ENCODE data around the gene ARHGEF7.

Gene ARHGEF7

DNA sequence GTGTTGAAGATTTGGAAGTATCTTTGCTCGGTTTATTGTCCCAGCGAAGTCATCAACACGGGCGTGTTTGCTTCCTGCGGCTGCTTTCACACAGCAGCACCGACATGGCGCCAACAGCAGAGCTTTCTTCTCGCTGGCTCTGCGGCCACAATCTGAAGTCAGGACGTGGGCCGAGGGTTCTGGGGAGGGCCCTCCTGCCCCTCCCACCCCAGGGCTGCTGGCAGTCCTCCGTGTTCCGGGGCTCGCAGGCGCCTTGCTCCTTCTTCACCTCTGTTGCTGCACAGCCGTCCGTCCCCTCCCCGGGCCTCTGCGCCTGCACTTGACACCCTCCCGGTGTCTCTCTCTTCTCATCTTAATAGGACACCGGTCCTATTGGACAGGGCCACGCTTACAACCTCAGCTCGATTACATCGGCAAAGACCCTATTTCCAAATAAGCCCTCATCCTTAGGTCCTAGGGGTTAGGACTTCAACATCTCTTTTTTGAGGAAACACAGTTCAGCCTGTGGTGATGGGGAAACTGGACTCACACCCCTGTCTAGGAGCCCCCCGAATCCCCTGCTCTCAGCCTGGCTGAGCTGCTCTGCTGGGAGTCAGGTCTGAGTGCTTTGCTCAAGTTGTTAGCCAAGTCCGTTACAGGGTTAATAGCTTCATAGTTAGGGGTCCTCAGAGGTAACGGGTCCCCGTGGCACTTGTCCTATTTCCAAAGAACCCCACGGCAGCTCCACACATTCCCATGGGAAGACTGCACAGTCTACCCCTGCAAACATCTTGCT lies 202.6 kb downstream of the ARHGEF7 start:
- no peak for DNase-seq (ENCODE audit: low read depth, low spot score)
- no peak overlapping the region for H3K27ac ChIP-seq

DNA sequence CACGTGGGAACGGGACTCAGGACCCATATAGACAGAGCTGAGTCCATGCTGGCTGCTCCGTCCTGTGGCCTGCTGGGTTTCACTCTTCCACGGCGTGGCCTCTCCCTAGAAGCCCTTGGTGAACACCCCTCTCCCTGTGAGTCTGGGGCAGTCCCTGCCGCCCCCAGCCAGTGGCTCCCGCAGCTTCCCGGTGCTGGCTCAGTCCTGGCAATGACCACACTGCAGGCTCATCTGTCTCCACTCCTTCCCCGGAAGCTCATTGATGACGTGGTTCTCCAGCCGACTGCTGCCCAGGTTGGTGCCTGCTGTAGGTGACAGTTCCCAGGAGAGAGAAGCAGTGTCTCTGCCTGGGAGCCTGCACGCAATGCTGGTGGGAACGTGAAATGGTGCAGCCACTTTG lies 203.3 kb downstream of the ARHGEF7 start:
- DNase-seq (ENCODE audit: low read depth, low spot score) = no peak
- H3K27ac ChIP-seq = no peak overlapping the region

DNA sequence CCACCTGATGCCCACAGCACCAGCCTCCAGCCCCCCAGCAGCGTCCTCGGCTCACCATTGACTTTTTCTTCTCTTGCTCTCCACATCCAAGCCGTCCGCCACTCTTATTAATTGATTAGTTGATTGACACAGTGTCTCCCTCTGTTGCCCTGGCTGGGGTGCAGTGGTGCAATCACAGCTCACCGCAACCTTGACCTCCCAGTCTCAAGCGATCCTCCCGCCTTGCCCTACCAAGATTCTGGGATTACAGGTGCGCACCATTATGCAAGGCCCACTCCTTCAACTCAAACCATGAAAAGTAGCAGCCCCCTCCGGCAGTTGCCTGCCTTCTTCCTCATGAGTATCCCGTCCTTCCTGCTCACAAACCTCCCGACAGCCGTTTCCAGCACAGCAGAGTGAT lies 204.4 kb downstream of the ARHGEF7 start:
- no peak overlapping the region for H3K27ac ChIP-seq
- no peak for DNase-seq (ENCODE audit: low read depth, low spot score)

DNA sequence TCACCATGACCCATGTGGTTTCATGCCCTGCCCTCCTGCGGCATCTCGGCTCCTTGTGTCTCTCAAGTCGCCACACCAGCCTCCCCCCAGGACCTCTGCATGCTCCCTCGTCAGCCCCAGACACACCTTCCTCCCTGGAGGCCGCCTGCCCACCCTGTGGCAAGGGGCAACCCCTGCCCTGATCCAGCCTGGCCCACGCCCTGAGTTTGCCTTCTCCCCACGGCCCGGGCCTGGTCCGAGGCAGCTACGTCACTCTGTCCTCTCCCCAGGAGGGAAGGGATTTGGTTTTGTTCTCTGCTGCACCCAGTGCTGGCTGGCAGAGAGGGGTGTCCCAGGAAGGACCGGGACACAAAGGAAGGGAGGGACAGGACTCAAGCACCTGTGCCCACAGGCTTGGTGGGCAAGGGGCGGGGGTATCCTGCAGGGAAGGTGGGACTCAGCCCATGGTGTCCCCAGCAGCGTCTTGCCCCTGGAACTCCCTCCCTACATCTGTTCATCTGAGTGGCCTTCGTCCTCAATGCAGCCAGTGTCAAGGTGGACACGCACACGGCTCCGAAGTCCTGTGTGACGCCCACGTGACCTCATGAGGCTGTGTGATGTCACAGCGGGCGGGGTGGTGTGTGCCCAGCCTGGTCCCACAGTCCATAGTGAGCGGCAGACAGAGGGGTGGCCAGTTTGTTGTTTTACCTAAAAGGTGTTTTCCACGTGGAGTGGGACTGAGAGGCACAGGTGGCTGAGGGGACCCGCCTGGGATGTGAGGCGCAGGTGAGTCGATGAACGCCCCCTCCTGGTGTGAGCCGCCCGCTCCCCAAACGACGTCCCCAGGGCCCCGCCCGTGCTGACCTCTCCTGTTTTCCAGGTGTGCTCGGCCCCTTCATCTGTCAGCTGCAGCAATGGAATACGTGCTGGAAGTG lies 205.1 kb downstream of the ARHGEF7 start, which contains the start of gene TEX29:
TSS of gene TEX29 (plus strand) at position 645 of the 914 bp plus-strand sequence. CDS start at position 894, 249 bp downstream.
- no peak within 1 kb of the TSS for H3K27ac ChIP-seq
- DNase-seq (ENCODE audit: low read depth, low spot score) = no peak

DNA sequence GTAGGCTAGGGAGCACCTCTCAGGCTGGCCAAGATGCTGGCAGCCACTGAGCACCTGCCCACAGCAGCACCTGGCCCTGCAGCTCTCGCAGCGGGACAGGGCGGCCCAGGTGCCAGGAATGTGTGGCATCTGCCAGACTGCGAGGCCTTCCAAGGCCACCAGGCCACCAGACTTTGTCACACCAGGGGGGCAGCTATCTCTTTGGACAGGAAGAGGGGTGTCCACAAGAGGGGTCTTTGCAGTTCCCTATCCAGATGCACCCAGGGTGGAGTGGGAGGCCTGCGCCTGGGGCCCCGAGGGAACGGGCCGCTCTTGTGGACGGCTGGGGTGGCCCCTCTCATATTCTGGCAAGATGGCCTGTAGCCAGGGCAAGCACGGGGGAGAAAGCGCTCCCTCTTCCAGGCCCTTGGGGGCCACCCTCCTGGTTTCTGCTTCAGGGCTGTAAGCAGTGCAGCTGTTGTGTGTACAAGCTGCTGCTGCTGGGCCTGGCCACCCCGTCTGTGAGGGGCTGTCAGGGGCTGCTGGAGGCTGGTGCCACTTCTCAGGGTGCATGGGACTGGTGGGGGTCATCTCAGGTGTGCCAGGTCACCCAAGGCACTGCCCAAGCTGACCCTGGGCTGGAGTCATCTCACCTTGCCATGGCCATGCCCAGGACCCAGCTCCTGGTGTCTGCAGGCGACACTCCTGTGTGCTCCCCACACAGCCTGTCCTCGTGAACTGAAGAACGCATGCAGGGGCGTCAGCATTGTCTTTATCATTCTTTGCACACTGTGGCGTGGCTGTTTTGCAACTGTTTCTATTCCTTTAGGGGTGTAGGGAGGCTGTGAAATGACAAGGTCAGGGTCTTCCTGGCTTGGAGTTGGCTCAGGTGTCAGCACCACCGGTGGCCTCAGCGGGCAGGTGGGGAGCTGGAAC lies 207.1 kb downstream of the ARHGEF7 start:
- H3K27ac ChIP-seq = no peak overlapping the region
- no peak for DNase-seq (ENCODE audit: low read depth, low spot score)

DNA sequence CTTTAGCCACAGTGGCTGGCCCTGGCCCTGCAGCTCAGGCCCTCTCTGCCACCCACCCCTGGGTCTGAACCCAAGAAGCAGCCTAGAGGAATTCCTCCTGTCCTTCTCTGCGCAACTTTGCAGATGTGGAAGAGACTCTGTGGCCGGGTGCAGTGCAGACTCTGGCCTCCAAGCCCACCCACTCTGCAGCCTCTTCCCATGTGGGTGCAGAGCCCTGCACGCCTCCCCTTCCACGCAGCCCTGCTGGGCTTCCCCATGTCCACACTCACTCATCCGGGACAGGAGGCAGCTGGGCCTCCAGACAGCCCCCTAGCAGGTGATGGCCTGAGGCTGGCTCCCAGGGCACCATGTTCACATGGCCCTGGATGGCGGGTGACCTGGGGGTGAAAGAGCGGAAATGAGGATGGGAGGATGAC lies 207.8 kb downstream of the ARHGEF7 start:
- DNase-seq (ENCODE audit: low read depth, low spot score) = no peak
- no peak overlapping the region for H3K27ac ChIP-seq

DNA sequence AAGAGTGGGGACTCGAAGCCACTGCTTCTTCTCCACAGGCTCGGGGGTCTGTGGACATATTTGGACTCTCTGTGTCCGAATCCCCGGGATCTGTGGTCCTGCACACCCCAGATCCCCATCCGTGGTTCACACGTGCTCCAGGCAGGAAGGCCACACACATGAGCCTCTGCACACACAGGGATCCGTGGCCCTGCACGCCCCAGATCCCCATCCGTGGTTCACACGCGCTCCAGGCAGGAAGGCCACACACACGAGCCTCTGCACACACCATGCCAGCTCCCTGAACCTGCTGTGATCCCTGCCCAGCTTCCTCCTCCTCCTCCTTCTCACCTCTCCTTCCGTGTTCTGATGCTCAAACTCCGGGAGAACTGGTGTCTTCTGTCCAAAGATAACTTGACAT lies 208.4 kb downstream of the ARHGEF7 start:
- no peak overlapping the region for H3K27ac ChIP-seq
- DNase-seq (ENCODE audit: low read depth, low spot score) = no peak

DNA sequence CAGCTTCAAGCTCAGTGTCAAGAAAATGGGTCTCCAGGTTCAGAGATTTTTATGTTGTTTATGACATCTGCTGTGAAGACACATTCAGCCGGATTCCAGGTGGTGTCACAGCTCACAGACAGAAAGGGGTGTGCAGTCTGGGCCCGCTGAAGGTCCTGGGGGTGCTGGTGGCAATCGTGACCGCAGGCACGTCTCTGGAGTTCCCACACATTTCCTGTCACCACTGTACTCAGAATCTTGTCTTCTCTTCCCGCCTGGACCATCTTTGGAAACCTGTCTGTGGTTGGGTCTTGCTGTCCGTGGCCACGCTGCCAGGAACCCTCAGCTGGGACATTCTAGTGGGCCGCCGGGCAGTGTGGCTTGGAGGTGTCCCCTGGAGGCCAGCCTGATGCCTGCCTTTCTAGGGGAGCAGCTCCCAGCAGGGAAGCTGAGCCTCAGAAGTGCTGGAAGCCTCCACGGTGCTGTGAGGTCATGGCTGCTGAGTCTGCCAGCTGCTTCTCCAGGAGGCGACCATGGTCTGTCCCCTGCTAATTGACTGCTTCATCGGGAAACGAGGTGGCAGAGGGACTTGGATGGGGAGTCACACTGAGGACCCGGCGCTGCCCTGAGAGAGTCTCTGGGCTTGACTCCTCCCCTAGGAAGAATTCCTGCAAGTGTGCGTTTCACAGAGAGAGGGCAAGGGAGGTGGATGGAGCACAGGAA lies 209.0 kb downstream of the ARHGEF7 start:
- DNase-seq (ENCODE audit: low read depth, low spot score) = no peak
- H3K27ac ChIP-seq = no peak overlapping the region

DNA sequence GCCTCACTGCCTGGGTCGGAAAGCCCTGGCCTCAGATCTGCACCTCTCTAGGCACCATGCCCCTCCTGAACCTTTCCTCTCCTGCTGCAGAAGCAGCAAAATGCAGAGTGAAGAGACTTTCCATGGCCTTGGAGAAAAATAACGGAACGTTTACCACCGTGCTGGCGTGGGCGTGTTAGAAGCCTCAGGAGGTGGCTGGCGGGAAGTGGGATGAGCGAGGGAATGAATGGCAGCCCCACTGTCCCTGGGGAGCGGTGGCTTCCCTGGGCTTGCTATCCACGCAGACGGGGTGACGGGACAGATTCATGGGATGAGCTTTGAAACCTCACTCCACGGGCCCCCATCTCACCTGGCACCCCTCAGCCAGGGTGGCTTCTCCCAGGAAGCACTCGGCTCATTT lies 209.6 kb downstream of the ARHGEF7 start:
- no peak for DNase-seq (ENCODE audit: low read depth, low spot score)
- H3K27ac ChIP-seq = no peak overlapping the region

DNA sequence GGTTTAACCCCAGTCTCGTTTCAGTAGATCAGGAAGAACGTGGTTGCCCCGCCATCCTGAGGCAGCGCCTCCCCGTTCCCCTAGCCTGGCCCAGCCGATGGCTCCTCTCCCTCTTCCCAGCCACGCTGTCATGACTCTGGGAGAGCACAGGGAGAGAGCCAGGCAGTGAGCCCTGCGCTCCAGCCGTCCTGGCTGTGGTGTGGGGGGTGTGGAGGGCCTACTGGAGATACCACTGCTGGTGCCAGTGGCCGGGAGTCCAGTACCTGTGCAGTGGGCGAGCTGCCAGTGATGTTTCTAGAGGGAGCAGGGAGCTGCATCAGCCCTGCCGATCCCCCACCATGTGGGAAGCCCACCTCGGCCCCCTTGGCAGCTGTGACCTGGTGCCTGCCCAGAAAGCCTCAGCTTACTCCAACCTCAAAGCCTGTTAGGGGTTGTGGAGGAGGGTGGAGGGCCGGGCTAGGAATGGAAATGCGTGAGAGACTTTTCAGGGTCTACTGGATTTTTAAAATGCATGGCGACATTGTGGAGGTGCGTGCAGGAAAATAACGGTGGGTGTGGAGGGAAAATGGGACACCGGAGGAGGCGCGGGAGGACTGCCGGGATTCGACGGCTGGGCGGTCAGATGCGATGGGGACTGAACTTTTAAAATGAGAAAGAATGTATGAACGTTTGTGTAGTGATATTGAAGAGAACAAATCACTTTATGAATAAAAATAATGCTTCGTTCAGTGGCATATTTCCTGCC lies 210.2 kb downstream of the ARHGEF7 start:
- DNase-seq (ENCODE audit: low read depth, low spot score) = no peak
- H3K27ac ChIP-seq = no peak overlapping the region

DNA sequence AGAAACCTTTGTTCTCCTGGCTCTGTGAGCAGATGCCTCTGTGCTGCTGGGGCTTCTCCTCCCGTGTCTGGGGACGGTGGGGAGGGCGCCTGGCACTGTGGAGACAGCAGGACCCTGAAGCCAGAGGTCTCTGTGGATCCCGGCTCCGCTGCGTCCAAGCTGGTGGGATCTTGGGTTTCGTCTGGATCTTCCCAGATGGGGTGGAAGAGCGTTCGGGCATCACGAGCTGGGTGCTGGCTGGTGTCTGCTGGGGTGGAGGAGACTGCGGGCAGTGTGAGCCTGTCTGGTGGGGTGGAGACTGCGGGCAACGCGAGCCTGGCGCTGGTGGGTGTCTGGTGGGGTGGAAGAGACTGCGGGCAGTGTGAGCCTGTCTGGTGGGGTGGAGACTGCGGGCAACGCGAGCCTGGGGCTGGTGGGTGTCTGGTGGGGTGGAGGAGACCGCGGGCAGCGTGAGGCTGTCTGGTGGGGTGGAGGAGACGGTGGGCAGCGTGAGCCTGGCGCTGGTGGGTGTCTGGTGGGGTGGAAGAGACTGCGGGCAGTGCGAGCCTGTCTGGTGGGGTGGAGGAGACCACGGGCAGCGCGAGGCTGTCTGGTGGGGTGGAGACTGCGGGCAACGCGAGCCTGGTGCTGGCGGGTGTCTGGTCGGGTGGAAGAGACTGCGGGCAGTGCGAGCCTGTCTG lies 211.0 kb downstream of the ARHGEF7 start:
- no peak for DNase-seq (ENCODE audit: low read depth, low spot score)
- H3K27ac ChIP-seq = no peak overlapping the region

DNA sequence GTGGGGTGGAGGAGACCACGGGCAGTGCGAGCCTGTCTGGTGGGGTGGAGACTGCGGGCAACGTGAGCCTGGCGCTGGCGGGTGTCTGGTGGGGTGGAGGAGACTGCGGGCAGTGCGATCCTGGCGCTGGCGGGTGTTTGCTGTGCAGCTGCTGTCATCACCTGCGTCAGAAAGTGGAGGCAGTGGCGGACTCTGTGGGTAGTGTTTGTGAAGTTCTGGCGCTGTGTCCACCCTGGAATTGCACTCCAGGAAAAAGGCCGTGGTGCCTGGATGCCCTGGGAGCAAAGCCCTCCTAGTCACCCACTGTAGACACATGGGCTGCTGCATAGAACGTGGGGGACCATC lies 211.5 kb downstream of the ARHGEF7 start:
- no peak for DNase-seq (ENCODE audit: low read depth, low spot score)
- H3K27ac ChIP-seq = no peak overlapping the region

DNA sequence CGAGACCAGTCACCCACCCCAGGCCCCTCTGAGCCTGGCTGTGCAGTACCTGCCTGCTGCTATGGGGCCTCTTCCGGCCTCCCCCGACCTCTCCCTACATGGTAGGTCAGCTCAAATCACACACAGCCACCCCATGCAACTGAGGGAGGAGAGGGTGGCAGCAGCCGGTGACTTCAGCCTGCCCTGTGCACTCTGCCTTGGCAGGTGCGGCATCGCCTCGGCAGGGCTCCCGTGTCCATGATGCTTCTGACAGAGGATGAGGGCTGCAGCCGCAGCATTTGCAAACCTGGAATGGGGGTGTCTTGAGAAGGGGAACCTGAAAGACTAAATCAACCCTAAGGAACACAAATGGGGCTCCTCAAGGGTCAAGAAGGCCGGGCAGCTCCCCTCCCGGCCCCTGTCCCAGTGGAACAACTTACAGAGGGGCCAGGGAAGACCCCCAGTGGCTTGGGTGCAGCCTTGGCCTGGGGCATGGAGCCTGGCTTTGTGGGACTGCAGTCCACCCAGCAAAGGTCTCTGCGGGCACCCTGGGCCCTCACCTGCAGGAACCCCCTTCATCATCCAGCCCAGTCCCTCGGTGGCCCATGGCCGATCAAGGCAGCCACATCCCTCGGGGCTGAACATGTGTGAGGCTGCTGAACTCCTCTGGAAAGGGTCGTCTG lies 212.0 kb downstream of the ARHGEF7 start:
- H3K27ac ChIP-seq = no peak overlapping the region
- DNase-seq (ENCODE audit: low read depth, low spot score) = no peak

DNA sequence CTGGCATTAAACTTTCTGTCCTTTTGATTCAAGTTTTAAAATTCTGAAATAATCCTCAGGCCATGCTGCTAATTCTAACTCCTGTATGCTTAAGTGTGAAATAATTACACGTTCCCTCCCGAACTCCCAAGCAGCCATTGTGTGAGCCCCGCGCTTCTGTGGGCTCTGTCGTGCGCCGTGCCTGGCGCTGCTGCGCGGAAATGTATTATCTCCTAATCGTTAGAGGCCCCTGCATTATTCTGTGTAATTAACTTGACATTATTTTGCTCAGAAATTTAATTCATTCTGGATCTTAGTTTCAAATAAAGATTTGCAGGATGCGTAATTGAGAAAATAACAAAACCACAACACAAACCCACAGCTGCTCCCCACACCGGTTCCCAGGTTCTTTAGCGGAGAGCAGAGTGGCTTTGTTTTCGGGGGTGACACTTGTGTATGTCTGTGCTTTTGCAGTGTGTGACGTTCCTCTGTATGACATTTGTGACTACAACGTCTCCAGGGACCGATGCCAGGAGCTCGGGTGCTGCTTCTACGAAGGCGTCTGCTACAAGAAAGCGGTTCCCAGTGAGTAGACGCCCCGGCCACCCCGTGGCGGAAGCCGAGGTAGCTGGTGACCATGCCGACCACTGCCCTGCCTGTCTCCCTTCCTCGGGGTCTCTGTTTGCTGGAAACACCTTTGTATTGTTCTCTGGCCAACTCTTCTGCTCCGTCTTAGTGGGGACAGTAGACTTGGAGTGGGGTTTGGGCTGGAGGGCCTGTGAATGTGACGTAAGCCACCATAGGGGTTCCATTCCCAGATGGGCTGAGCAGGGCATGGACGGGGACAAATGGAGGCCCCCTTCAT lies 212.8 kb downstream of the ARHGEF7 start:
- no peak for DNase-seq (ENCODE audit: low read depth, low spot score)
- no peak overlapping the region for H3K27ac ChIP-seq

DNA sequence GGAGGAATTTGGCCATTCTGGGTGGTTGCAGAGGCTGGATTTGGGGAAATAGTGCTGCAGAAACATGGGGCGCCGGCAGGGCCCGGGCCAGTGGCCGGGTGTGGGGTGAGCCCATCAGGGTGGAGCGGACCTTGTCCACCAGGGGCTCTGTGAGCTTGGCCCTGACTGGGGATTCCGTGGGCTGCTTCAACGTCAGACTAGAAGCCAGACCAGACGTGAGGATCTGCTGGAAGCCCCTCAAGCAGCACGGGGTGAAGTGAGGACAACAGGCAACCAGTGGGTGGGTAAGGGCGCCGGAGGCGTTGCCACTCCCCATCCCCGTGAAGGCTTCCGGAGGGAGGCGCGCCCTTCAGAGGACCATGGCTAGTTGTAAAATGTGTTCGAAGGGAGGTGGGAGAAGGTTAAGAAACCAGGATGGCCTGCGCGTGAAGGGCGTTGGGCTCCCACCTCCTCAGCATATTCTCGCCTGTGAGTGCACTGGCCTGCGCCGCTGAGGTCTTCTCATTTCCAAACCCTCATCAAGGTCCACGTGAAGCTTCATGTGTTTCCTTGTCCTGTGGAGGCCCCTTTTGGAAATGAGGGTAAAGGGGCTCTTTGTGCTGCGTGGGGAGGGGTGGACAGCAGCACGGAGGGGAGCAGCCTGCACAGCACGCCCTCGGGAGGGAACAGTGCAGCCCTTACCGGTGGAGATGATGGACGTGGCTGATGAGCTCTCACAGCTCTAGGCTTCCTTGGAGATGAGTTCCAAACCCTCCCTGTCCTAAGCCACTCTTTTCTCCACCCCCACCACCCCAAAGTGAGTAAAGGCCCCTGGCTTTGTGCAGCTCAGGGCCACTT lies 213.7 kb downstream of the ARHGEF7 start:
- H3K27ac ChIP-seq = no peak overlapping the region
- no peak for DNase-seq (ENCODE audit: low read depth, low spot score)

DNA sequence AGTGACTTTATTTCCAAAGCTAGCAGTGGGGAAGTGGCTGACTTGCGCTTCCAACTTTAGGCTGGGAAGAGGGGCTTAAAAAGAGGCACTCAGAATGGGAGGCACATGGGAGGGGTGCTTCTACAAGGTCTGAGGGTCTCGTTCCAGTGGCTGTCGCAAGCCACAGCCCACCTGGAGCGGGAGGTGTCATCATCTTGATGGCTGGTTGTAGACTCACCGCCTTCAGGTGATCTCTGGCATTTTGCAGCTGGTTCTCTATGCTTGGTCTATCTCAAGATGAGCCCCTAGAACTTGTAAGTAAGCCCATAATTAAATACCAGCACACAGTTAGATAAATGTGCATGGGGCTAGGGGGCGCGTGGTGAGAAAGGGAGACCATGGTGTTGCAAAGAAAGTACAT lies 214.5 kb downstream of the ARHGEF7 start:
- H3K27ac ChIP-seq = no peak overlapping the region
- DNase-seq (ENCODE audit: low read depth, low spot score) = no peak
